HG03039 (cell line): ENCODE results near the gene HLA-DPA1.

ENCODE experiments used
- ATAC-seq: cut with Tn5 transposase; IDR thresholded peaks from one replicate; pipeline ENCODE4 v1.9.1; 2021; ENCODE audit warnings: mild to moderate bottlenecking, moderate library complexity; ENCODE audit not compliant: unreplicated experiment

The HLA-DPA1 gene

GRCh38 chr6:33088931-33089620 is 15.6 kb upstream of the HLA-DPA1 start:
- no peak for ATAC-seq

DNA sequence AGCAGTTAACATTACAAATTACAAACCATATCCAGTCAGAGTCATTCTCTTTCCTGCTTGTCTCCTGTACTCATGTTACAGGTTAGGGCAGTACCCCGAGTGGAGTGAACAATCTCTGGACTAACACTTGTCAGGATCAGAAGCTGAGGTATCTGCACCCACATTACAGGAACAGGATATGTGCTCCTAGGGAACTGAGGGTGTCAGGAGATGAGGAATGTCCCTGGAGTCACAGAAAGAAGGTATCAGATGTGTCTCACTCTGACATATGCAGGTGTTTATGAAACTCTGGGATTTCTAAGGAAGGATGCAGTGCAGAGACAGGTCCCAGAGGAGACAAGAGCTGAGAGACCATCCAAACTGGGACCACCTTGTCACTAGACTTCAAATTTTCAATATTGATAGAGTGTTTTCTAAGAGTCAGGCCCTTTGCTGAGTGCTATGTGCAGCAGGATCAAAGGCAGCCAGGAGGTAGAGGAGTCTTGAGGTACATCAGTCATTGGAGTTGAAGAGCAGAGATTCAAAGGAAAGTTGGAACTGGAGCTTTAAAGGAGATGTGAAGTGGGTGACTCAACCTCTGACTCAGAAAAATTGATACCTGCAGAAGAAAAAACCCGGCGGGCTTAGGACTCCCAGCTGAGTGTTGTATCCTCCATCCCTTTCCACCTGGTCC is 14.9 kb upstream of the HLA-DPA1 start:
- no peak for ATAC-seq

GRCh38 chr6:33085627-33086026 is 12.2 kb upstream of the HLA-DPA1 start:
- ATAC-seq, result no peak

DNA sequence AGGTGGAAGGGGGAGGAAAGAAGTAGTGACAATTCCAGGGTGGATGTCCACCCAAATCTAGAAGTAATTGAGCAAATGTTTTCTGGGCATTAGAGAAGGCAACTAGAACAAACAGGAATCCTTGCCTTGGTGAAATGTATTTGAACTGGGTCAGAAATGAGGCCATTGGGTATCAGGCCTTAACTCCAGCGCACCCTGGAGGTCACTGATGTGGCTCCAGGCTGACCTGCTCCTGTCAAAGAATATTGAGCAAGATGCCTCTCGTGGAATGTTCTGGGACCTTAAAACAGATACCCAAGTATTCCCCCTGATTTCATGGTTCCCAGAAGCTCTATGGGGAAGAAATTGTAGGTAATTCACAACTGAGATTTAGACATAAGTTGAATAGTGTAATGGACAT is 9.3 kb upstream of the HLA-DPA1 start:
- no peak for ATAC-seq

- ATAC-seq, result no peak
These were observed 7.8 kb upstream of the HLA-DPA1 start for GRCh38 chr6:33081098-33081824.

DNA sequence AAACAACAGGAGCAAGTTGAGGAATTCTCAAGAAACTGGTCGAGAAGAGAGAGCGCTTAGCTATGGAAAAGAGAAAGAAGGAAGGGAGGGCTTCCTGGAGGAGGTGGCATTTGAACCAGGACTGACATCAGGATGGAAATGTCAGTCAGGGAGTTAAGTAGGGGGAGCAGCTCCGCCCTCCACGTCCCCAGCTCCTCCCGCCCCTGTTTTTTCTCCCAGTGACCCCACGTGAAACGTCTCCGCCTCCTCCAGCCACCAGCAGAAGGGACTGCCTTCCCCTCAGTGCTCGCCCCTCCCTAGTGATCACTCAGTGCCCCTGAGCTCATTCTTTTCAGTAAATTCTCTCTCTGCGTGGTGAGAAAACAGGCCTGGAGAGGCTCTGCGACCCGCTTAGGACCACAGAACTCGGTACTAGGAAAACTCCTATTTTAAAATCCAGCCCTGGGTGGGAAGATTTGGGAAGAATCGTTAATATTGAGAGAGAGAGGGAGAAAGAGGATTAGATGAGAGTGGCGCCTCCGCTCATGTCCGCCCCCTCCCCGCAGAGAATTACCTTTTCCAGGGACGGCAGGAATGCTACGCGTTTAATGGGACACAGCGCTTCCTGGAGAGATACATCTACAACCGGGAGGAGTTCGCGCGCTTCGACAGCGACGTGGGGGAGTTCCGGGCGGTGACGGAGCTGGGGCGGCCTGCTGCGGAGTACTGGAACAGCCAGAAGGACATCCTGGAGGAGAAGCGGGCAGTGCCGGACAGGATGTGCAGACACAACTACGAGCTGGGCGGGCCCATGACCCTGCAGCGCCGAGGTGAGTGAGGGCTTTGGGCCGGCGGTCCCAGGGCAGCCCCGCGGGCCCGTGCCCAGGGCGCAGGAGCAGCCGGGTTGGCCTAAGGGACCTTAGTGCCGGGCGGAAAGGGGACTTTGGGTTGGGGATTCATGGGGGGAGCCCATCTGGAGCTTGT is 7.0 kb upstream of the HLA-DPA1 start:
- ATAC-seq, result no peak

GRCh38 chr6:33079580-33079979 is 6.1 kb upstream of the HLA-DPA1 start:
- no peak for ATAC-seq

GRCh38 chr6:33078919-33079521 is 5.6 kb upstream of the HLA-DPA1 start:
- no peak for ATAC-seq

DNA sequence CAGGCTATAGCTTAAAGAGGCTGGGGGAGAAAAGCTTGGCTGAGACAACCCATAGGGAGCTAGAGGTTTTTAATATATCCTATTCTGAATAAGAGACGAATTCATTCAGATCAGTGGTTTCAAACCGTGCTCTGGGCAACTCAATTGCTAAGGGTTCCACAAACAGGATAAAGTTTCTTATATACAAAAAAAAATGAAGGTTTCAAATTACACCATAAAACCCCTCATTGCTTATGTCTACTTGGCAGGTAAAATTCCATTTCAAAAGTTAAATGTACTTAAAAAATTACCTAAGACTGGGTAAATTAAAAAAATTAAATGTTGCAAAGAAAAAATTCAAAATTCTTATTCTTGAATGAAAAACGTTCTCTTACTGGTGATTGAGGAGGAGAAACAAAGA is 5.0 kb upstream of the HLA-DPA1 start:
- ATAC-seq, result no peak

DNA sequence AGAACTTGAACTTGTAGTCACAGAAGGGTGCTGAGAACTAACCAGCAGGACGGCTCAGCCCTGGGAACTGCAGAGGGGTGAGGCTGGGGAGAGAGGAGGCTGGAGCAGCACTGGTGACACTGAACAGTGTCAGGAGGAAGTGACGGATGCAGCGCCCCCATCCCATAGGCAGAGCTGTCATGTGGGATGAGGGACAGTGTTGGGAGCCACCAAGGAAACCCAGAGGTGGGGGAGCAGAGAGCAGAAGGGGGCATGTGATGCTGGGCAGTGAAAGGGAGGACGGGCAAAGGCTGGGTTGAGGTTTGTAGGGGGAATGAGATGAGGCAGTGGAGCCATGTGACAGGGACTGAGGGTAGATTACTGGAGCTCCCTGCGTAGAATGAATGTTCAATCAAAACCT is 4.5 kb upstream of the HLA-DPA1 start:
- no peak for ATAC-seq

- no peak for ATAC-seq
These were observed 3.0 kb upstream of the HLA-DPA1 start for GRCh38 chr6:33076406-33076934.

- ATAC-seq, result peak; percentile 55
These were observed 2.3 kb upstream of the HLA-DPA1 start, which contains the start of gene HLA-DPB1 for GRCh38 chr6:33075568-33076405. Gene HLA-DPB1, plus strand, starts transcription at chr6:33075990. Its CDS starts 52 bp downstream, at chr6:33076042.

- ATAC-seq, result peak; percentile 1
These were observed 1.7 kb upstream of the HLA-DPA1 start for GRCh38 chr6:33075208-33075567.

- ATAC-seq, result no peak
These were observed 845 bp downstream of the HLA-DPA1 start for GRCh38 chr6:33072508-33073100.

DNA sequence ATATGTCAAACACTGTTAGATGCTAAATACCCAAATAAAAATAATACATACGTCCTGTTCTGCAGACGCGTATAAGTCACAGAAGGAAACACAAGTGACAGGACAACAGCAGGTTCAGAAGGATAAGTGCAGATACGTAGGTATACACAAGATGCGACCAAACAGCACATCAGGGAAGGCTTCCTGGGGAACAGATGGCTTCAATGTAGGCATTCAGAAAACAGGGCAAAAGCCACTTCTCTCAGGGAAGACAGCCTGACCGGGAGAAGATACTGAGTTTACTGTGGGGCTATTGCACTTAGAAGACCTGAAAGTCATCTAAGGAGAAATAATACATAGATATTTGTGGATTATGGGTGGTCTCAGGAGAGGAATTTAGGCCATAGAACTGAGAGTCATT is 1.9 kb downstream of the HLA-DPA1 start:
- ATAC-seq, result no peak

DNA sequence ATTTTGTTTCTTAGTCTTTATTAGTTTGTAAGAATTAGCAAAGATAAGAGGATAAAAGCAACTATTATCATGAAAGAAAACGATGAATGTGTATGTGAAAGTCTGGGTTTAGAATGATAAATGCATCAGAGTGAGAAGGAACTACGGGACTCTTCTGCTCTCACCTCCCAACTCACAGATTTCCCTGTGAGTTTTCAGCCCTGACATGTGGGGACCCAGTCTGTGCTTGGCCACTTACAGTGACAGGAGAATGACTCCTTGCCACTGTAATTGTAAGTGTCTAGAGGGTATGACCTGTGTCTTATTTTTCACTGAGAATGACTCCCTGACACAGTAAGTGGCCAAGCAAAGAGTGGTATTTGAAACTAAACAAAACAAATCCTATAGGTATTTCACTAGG is 2.5 kb downstream of the HLA-DPA1 start:
- no peak for ATAC-seq

- ATAC-seq, result no peak
These were observed 4.3 kb downstream of the HLA-DPA1 start for GRCh38 chr6:33069021-33069738.

GRCh38 chr6:33066917-33067521 is 6.4 kb downstream of the HLA-DPA1 start:
- no peak for ATAC-seq
